Epithelial cell of proximal tubule (primary cell): ENCODE measurements around the gene POLH. TPM values are rescaled to one million over a fixed set of nuclear protein-coding genes. Genes with fewer than 3 reads are reported as not detected.
"Not testable (repeated sequence)": the region's sequence is repeated elsewhere in the genome, so short reads cannot be mapped to it uniquely, and the experiment has no call there.

Source experiments
- DNase-seq: peaks from one replicate; pipeline ENCODE4 v3.0.0-alpha.2; 2011; ENCODE audit warnings: low read depth
- H3K4me3 ChIP-seq: 2 replicates; pipeline ENCODE4 v1.5.1; 2011; ENCODE audit warnings: low read depth, mild to moderate bottlenecking, low read length
- total RNA-seq: library from RNA; depleted of rRNA; stranded (reverse); fragments of >200 nt; gene quantifications from 2 replicates; pipeline ENCODE4 v1.2.3, GENCODE V29; 2015
- TF ChIP-seq, protein P1 (sequence below): conservative IDR thresholded peaks from 2 replicates; pipeline ENCODE4 v1.5.1; 2012; ENCODE audit warnings: low read depth, mild to moderate bottlenecking, low read length

Gene POLH
- total RNA-seq, 1 donor from 2014 or later, result 57.8 TPM

DNA sequence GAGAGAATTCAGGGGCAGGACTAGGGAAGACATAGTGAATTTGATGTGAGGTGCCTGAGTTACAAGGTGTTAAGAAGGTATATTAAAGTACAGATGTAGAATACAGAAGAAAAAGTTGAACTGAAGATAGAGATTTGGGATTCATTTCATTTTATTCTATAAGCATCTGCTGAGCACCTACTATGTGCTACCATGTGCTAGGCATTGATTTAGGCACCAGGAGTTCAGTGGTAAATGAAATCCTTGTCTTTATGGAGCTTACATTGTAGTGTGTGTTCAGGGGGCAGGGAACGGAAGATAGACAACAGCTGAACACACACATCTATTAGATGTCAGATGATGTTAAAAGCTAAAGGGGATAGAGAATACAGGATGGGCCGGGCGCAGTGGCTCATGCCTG is 71.6 kb downstream of the POLH start:
- TF ChIP-seq, protein P1, sequence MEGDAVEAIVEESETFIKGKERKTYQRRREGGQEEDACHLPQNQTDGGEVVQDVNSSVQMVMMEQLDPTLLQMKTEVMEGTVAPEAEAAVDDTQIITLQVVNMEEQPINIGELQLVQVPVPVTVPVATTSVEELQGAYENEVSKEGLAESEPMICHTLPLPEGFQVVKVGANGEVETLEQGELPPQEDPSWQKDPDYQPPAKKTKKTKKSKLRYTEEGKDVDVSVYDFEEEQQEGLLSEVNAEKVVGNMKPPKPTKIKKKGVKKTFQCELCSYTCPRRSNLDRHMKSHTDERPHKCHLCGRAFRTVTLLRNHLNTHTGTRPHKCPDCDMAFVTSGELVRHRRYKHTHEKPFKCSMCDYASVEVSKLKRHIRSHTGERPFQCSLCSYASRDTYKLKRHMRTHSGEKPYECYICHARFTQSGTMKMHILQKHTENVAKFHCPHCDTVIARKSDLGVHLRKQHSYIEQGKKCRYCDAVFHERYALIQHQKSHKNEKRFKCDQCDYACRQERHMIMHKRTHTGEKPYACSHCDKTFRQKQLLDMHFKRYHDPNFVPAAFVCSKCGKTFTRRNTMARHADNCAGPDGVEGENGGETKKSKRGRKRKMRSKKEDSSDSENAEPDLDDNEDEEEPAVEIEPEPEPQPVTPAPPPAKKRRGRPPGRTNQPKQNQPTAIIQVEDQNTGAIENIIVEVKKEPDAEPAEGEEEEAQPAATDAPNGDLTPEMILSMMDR, result no peak
- DNase-seq, result no peak

DNA sequence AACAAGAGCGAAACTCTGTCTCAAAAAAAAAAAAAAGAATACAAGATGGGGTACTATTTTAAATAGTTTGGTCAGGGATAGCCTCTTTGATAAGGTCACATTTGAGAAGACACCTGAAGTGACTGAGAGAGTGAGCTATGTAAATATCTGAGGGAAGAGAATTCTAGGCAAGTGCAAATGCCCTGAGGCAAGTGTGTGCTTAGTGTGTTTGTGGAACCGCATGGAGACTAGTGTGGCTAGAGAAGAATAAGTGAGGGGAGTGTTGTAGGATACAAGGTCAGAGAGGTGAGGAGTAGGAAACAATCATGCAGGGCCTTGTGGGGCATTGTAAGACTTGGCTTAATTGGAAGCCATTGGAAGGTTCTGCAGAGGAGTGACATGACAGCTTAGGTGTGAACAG is 72.3 kb downstream of the POLH start:
- no peak overlapping the region for H3K4me3 ChIP-seq
- no peak for DNase-seq
- TF ChIP-seq, protein P1, result no peak

More for the DNA sequence above, 71.6 kb downstream of the POLH start:
- no peak overlapping the region for H3K4me3 ChIP-seq

DNA sequence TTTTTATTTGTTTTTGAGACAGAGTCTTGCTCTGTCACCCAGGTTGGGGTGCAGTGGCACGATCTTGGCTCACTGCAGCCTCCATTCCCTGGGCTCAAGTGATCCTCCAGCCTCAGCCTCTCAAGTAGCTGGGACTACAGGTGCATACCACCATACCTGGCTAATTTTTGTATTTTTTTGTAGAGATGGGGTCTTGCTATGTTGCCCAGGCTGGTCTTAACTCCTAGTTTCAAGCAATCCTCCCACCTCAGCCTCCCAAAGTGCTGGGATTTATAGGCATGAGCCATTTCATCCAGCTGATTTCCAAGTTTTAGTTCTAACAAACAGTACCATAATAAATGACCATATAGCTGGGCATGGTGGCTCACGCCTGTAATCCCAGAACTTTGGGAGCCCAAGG is 76.8 kb downstream of the POLH start:
- not testable (repeated sequence) for H3K4me3 ChIP-seq, DNase-seq

DNA sequence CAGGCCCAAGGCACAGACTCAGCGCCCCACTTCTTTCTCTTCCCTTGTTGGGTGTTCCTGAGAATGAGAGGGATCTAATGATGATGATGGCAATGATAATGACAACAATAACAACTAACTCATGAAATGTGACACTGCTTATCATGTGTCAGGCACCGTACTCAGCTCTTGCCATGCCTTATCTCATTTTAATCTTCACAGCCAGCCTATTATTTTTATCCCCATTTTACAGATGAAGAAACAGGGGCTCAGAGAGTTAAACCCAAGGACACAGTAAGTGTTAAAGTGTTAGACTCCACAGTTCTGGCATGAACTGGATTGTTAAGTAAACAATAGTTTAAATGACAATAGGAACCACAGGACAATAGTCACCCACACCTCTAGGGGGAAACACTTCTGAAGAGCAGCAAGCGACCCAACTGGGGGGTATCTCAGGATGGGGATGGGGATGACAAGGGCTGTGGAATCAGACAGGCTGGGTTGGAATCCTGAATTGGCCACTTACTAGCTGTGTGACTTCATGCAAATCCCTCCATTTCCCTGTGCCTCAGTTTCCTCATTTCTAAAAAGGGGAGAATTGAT is 81.3 kb downstream of the POLH start:
- H3K4me3 ChIP-seq, result no peak overlapping the region
- TF ChIP-seq, protein P1, result no peak
- DNase-seq, result no peak

DNA sequence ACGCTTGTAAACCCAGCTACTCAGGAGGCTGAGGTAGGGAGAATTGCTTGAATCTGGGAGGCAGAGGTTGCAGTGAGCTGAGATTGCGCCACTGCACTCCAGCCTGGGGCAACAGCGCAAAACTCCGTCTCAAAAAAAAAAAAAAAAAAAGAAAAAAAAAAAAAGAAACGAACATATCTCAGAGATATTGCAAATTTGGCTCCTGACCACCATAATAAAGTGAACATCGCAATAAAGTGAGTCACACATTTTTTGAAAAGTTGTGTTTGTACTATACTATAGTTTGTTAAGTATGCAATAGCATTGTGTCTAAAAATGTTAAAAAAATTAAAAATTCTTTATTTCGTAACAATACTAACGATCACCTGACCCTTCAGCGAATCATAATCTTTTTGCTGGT is 82.2 kb downstream of the POLH start:
- H3K4me3 ChIP-seq, result no peak overlapping the region
- no peak for DNase-seq
- TF ChIP-seq, protein P1, result no peak

DNA sequence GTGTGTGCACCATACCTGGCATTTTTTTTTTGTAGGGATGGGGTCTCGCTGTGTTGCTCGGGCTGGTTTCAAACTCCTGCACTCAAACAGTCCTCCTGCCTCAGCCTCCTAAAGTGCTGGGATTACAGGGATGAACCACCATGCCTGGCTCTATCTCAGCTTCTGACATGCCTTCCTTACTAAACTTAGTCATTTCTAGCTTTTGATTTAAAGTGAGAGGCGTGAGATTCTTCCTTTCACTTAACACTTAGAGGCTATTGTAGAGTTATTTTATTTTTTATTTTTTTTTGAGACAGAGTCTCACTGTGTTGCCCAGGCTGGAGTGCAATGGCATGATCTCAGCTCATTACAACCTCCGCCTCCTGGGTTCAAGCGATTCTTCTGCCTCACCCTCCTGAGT is 87.0 kb downstream of the POLH start:
- H3K4me3 ChIP-seq, DNase-seq: not testable (repeated sequence)

Other genes with a start within 250 kb of the POLH start
- 7.5 and 7.7 TPM in 2 replicates for gene ZNF318, start 206.5 kb upstream of the POLH start, total RNA-seq
- 10.6 and 19.6 TPM in 2 replicates for gene ABCC10, start 148.6 kb upstream of the POLH start, total RNA-seq
- 0.12 and 0.29 TPM in 2 replicates for gene DLK2, start 120.6 kb upstream of the POLH start, total RNA-seq
- 17.8 and 18.3 TPM in 2 replicates for gene TJAP1, start 98.6 kb upstream of the POLH start, total RNA-seq
- not detected in 2 replicates for gene LRRC73, start 65.8 kb upstream of the POLH start, total RNA-seq
- gene YIPF3, start 59.3 kb upstream of the POLH start, total RNA-seq, result 77.7 and 96.9 TPM in 2 replicates
- 37.6 and 40.7 TPM in 2 replicates for gene POLR1C, start 59.1 kb upstream of the POLH start, total RNA-seq
- 33.5 and 35.7 TPM in 2 replicates for gene XPO5, start 147 bp upstream of the POLH start, total RNA-seq
- gene GTPBP2, start 53.1 kb downstream of the POLH start, total RNA-seq, result 49.6 and 85.6 TPM in 2 replicates
- 41.8 and 60.3 TPM in 2 replicates for gene MAD2L1BP, start 59.7 kb downstream of the POLH start, total RNA-seq
- gene RSPH9, start 68.9 kb downstream of the POLH start, total RNA-seq, result 0.14 TPM in 1 of 2 replicates, not detected in the other
- 56.4 and 68.9 TPM in 2 replicates for gene MRPS18A, start 111.6 kb downstream of the POLH start, total RNA-seq
- 103 and 120 TPM in 2 replicates for gene VEGFA, start 194.0 kb downstream of the POLH start, total RNA-seq